ENCODE measurements around the gene TSPYL1.

TSPYL1 gene

GRCh38 chr6:116282698-116283097, 3.0 kb upstream of the TSPYL1 start:
- Histone ChIP-seq H3K4me1 (ENCODE audit: insufficient read depth, low read length, poor library complexity, severe bottlenecking) (peaks cover 38% of the 10 kb centered on the region), H3K79me2 (ENCODE audit: insufficient read depth, low read length) (peaks cover 32% of the 10 kb centered on the region), H3K9me3 (ENCODE audit: insufficient read depth, low read depth, low read length) (no peaks in the 10 kb centered on the region), H3K4me2 (ENCODE audit: low read depth, low read length, poor library complexity, severe bottlenecking) (no peak overlapping the region), H3K27me3 (ENCODE audit: insufficient read depth, low read length, poor library complexity, severe bottlenecking) (no peaks in the 10 kb centered on the region), H3F3A (ENCODE audit: low read depth) (no peaks in the 10 kb centered on the region), H2AFZ (ENCODE audit: low read length) (no peak overlapping the region), H3K4me3 (ENCODE audit: low read length, poor library complexity, severe bottlenecking) (no peak overlapping the region), H4K20me1 (ENCODE audit: insufficient read depth, low read length, poor library complexity, severe bottlenecking) (peaks cover 15% of the 10 kb centered on the region), H3K9ac (ENCODE audit: low read depth, low read length, poor library complexity, severe bottlenecking) (no peak overlapping the region), H3K9me2 (replicated peaks; ENCODE audit: low read depth, low read length) (no peaks in the 10 kb centered on the region), H3K36me3 (ENCODE audit: insufficient read depth, low read length) (peaks cover 4% of the 10 kb centered on the region; the same call in 1 of the 2 replicates)
- no peak for TF ChIP-seq EZH2phosphoT487 (IDR thresholded peaks at IDR 0.05; ENCODE audit: borderline replicate concordance)
- TF ChIP-seq, protein P1, sequence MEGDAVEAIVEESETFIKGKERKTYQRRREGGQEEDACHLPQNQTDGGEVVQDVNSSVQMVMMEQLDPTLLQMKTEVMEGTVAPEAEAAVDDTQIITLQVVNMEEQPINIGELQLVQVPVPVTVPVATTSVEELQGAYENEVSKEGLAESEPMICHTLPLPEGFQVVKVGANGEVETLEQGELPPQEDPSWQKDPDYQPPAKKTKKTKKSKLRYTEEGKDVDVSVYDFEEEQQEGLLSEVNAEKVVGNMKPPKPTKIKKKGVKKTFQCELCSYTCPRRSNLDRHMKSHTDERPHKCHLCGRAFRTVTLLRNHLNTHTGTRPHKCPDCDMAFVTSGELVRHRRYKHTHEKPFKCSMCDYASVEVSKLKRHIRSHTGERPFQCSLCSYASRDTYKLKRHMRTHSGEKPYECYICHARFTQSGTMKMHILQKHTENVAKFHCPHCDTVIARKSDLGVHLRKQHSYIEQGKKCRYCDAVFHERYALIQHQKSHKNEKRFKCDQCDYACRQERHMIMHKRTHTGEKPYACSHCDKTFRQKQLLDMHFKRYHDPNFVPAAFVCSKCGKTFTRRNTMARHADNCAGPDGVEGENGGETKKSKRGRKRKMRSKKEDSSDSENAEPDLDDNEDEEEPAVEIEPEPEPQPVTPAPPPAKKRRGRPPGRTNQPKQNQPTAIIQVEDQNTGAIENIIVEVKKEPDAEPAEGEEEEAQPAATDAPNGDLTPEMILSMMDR (conservative IDR thresholded peaks at IDR 0.05; ENCODE audit: low read length) = no peak

DNA sequence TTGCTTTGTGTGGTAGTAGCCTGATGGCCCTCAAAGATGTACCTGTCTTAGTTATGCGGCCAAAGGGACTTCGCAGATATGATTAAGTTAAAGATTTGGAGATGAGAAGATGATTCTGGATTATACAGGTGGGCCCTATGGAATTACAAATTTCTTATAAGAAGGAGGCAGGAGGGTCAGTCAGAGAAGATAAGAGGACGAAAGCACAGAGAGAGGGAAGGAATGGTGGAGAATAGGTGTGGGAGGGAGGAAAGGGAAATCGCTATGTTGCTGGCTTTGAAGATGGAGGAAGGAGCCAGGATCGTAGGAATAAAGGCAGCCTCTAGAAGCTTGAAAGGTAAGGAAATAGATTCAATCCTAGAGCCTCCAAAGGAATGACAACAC, 1.2 kb upstream of the TSPYL1 start:
- Histone ChIP-seq H3K4me1 (ENCODE audit: insufficient read depth, low read length, poor library complexity, severe bottlenecking) (peaks cover 52% of the 10 kb centered on the region), H3K27me3 (ENCODE audit: insufficient read depth, low read length, poor library complexity, severe bottlenecking) (no peaks in the 10 kb centered on the region), H3K4me3 (ENCODE audit: low read length, poor library complexity, severe bottlenecking) (peak overlapping the region; percentile 91), H3K9ac (ENCODE audit: low read depth, low read length, poor library complexity, severe bottlenecking) (peak overlapping the region; percentile 95), H3K9me2 (replicated peaks; ENCODE audit: low read depth, low read length) (no peaks in the 10 kb centered on the region), H3K4me2 (ENCODE audit: low read depth, low read length, poor library complexity, severe bottlenecking) (peak overlapping the region; percentile 97), H3K36me3 (ENCODE audit: insufficient read depth, low read length) (peaks cover 4% of the 10 kb centered on the region; the same call in 1 of the 2 replicates), H2AFZ (ENCODE audit: low read length) (0 out of 2 replicates have a peak overlapping the region, but pooled peaks have one; percentile 11), H3K9me3 (ENCODE audit: insufficient read depth, low read depth, low read length) (no peaks in the 10 kb centered on the region), H3K79me2 (ENCODE audit: insufficient read depth, low read length) (peaks cover 50% of the 10 kb centered on the region), H4K20me1 (ENCODE audit: insufficient read depth, low read length, poor library complexity, severe bottlenecking) (peaks cover 32% of the 10 kb centered on the region), H3F3A (ENCODE audit: low read depth) (no peaks in the 10 kb centered on the region)
- TF ChIP-seq EZH2phosphoT487 (IDR thresholded peaks at IDR 0.05; ENCODE audit: borderline replicate concordance) = no peak
- TF ChIP-seq, protein P1 (conservative IDR thresholded peaks at IDR 0.05; ENCODE audit: low read length) = no peak

GRCh38 chr6:116280161-116280932, 617 bp upstream of the TSPYL1 start:
- TF ChIP-seq, protein P1 (conservative IDR thresholded peaks at IDR 0.05; ENCODE audit: low read length) = no peak
- TF ChIP-seq EZH2phosphoT487 (IDR thresholded peaks at IDR 0.05; ENCODE audit: borderline replicate concordance) = no peak
- no peaks in the 10 kb centered on the region for H3K27me3 ChIP-seq (ENCODE audit: insufficient read depth, low read length, poor library complexity, severe bottlenecking)
- H3K4me1 ChIP-seq (ENCODE audit: insufficient read depth, low read length, poor library complexity, severe bottlenecking) = peaks cover 55% of the 10 kb centered on the region
- H3K9me3 ChIP-seq (ENCODE audit: insufficient read depth, low read depth, low read length) = no peaks in the 10 kb centered on the region
- H2AFZ ChIP-seq (ENCODE audit: low read length) = peak overlapping the region; percentile 87
- peak overlapping the region; percentile 95 for H3K9ac ChIP-seq (ENCODE audit: low read depth, low read length, poor library complexity, severe bottlenecking)
- H3K79me2 ChIP-seq (ENCODE audit: insufficient read depth, low read length) = peaks cover 56% of the 10 kb centered on the region
- H3K36me3 ChIP-seq (ENCODE audit: insufficient read depth, low read length) = peaks cover 4% of the 10 kb centered on the region; the same call in 1 of the 2 replicates
- peaks cover 38% of the 10 kb centered on the region for H4K20me1 ChIP-seq (ENCODE audit: insufficient read depth, low read length, poor library complexity, severe bottlenecking)
- H3K4me2 ChIP-seq (ENCODE audit: low read depth, low read length, poor library complexity, severe bottlenecking) = peak overlapping the region; percentile 97
- H3F3A ChIP-seq (ENCODE audit: low read depth) = no peaks in the 10 kb centered on the region
- peak overlapping the region; percentile 91 for H3K4me3 ChIP-seq (ENCODE audit: low read length, poor library complexity, severe bottlenecking)
- no peaks in the 10 kb centered on the region for H3K9me2 ChIP-seq (replicated peaks; ENCODE audit: low read depth, low read length)

All from Loucy (cell line).